Activated T-helper 2 cell treated with anti-CD3 and anti-CD28 coated beads, Interferon-gamma antibody, Interleukin-2, Interleukin-4, amounts not matched to agents 10 μg/mL and 5 μg/mL and 100 μg/mL, durations not matched to agents 14 hours and 24 hours and 36 hours (primary cell): Measurements from ENCODE around the gene LDHA. TPM values are rescaled to one million over a fixed set of nuclear protein-coding genes. Genes with fewer than 3 reads are reported as not detected.
A peak's percentile ranks its signal among the peaks of the same experiment; 100 is the strongest.

Source experiments
- DNase-seq: peaks from one replicate; pipeline ENCODE4 v3.0.0; 2021; ENCODE audit warnings: low spot score
- H3K27ac Mint-ChIP-seq: one replicate; pipeline ENCODE4 v1.8.0; 2021; ENCODE audit warnings: mixed read lengths
- H3K27me3 Mint-ChIP-seq: one replicate; pipeline ENCODE4 v1.8.0; 2021; ENCODE audit warnings: low read depth, mixed read lengths
- H3K36me3 Mint-ChIP-seq: one replicate; pipeline ENCODE4 v1.8.0; 2021; ENCODE audit warnings: low read depth, mixed read lengths
- H3K4me1 Mint-ChIP-seq: one replicate; pipeline ENCODE4 v1.8.0; 2021; ENCODE audit warnings: low read depth, mixed read lengths
- H3K4me3 Mint-ChIP-seq: one replicate; pipeline ENCODE4 v1.8.0; 2021; ENCODE audit warnings: low read depth, mild to moderate bottlenecking, moderate library complexity, mixed read lengths
- H3K9me3 Mint-ChIP-seq: one replicate; pipeline ENCODE4 v1.8.0; 2021; ENCODE audit warnings: mixed read lengths
- intact Hi-C: fragments of 100-400 bp; cut with micrococcal nuclease; formaldehyde crosslinking; loops from one replicate; pipeline ENCODE4 v1.15.1; 2023
- total RNA-seq: library from RNA; stranded (reverse); gene quantifications from 2 replicates; pipeline ENCODE4 v1.2.3, GENCODE V29; 2022

The LDHA gene
- total RNA-seq, result 1,864 and 1,905 TPM in 2 replicates

GRCh38 chr11:18394275-18394927, at the start of gene LDHA:
TSS of gene LDHA (plus strand) at chr11:18394563. CDS start at chr11:18396843, 2,280 bp downstream.
- H3K36me3 Mint-ChIP-seq, result peaks cover 49% of the 10 kb centered on the region
- H3K4me1 Mint-ChIP-seq, result peaks cover 42% of the 10 kb centered on the region
- intact Hi-C loops, result loop anchor here (1.0 kb wide), 2 partner anchors 10 to 132 kb away; partner anchors contain the start of gene TSG101
- peak within 1 kb of the TSS; percentile 95 for H3K27ac Mint-ChIP-seq
- peak; percentile 97 for DNase-seq
- H3K27me3 Mint-ChIP-seq, result no peaks in the 10 kb centered on the region
- H3K9me3 Mint-ChIP-seq, result no peaks in the 10 kb centered on the region
- H3K4me3 Mint-ChIP-seq, result peak within 1 kb of the TSS; percentile 97

GRCh38 chr11:18347471-18348125, 46.8 kb upstream of the LDHA start:
- Mint-ChIP-seq H3K27me3 (no peaks in the 10 kb centered on the region), H3K27ac (no peak overlapping the region), H3K4me1 (peaks cover 2% of the 10 kb centered on the region), H3K9me3 (no peaks in the 10 kb centered on the region), H3K4me3 (no peak overlapping the region), H3K36me3 (peaks cover 56% of the 10 kb centered on the region)
- DNase-seq, result no peak
- intact Hi-C loops, result no loop called here

GRCh38 chr11:18352581-18352980, 41.8 kb upstream of the LDHA start:
- intact Hi-C loops, result no loop called here
- Mint-ChIP-seq H3K36me3 (peaks cover 68% of the 10 kb centered on the region), H3K4me3 (no peak overlapping the region), H3K4me1 (peaks cover 2% of the 10 kb centered on the region), H3K27me3 (no peaks in the 10 kb centered on the region), H3K27ac (no peak overlapping the region), H3K9me3 (no peaks in the 10 kb centered on the region)
- DNase-seq, result no peak

- Mint-ChIP-seq H3K27me3 (no peaks in the 10 kb centered on the region), H3K27ac (no peak overlapping the region), H3K36me3 (peaks cover 61% of the 10 kb centered on the region), H3K4me3 (no peak overlapping the region), H3K4me1 (no peaks in the 10 kb centered on the region), H3K9me3 (no peaks in the 10 kb centered on the region)
- DNase-seq, result no peak
- intact Hi-C loops, result no loop called here
These were observed 35.7 kb upstream of the LDHA start for GRCh38 chr11:18358646-18359045.

GRCh38 chr11:18361154-18361553, 33.2 kb upstream of the LDHA start:
- no peaks in the 10 kb centered on the region for H3K9me3 Mint-ChIP-seq
- no peak overlapping the region for H3K4me3 Mint-ChIP-seq
- H3K27ac Mint-ChIP-seq, result no peak overlapping the region
- no peak for DNase-seq
- H3K4me1 Mint-ChIP-seq, result peaks cover 6% of the 10 kb centered on the region
- intact Hi-C loops, result no loop called here
- peaks cover 61% of the 10 kb centered on the region for H3K36me3 Mint-ChIP-seq
- H3K27me3 Mint-ChIP-seq, result no peaks in the 10 kb centered on the region

- Mint-ChIP-seq H3K4me1 (peaks cover 16% of the 10 kb centered on the region), H3K4me3 (no peak overlapping the region), H3K9me3 (no peaks in the 10 kb centered on the region), H3K27ac (no peak overlapping the region), H3K27me3 (no peaks in the 10 kb centered on the region), H3K36me3 (peaks cover 50% of the 10 kb centered on the region)
- intact Hi-C loops, result no loop called here
- no peak for DNase-seq
These were observed 29.8 kb upstream of the LDHA start for GRCh38 chr11:18364495-18365073.

GRCh38 chr11:18365741-18366140, 28.6 kb upstream of the LDHA start:
- peak overlapping the region; percentile 23 for H3K27ac Mint-ChIP-seq
- H3K4me3 Mint-ChIP-seq, result no peak overlapping the region

GRCh38 chr11:18366286-18366685, 28.1 kb upstream of the LDHA start:
- H3K36me3 Mint-ChIP-seq, result peaks cover 47% of the 10 kb centered on the region
- no peaks in the 10 kb centered on the region for H3K9me3 Mint-ChIP-seq
- H3K27me3 Mint-ChIP-seq, result no peaks in the 10 kb centered on the region
- peak overlapping the region; percentile 64 for H3K27ac Mint-ChIP-seq
- no peak overlapping the region for H3K4me3 Mint-ChIP-seq
- intact Hi-C loops, result no loop called here
- no peak for DNase-seq
- peaks cover 16% of the 10 kb centered on the region for H3K4me1 Mint-ChIP-seq

More at GRCh38 chr11:18365741-18366140, 28.6 kb upstream of the LDHA start:
- no peak for DNase-seq
- Mint-ChIP-seq H3K36me3 (peaks cover 50% of the 10 kb centered on the region), H3K4me1 (peaks cover 16% of the 10 kb centered on the region), H3K27me3 (no peaks in the 10 kb centered on the region), H3K9me3 (no peaks in the 10 kb centered on the region)
- intact Hi-C loops, result no loop called here

- H3K9me3 Mint-ChIP-seq, result no peaks in the 10 kb centered on the region
- no peaks in the 10 kb centered on the region for H3K27me3 Mint-ChIP-seq
- H3K4me3 Mint-ChIP-seq, result no peak overlapping the region
- peaks cover 41% of the 10 kb centered on the region for H3K36me3 Mint-ChIP-seq
- intact Hi-C loops, result no loop called here
- H3K27ac Mint-ChIP-seq, result no peak overlapping the region
- no peak for DNase-seq
- peaks cover 16% of the 10 kb centered on the region for H3K4me1 Mint-ChIP-seq
These were observed 26.9 kb upstream of the LDHA start for GRCh38 chr11:18367431-18367830.

- Mint-ChIP-seq H3K4me1 (peaks cover 16% of the 10 kb centered on the region), H3K27me3 (no peaks in the 10 kb centered on the region), H3K4me3 (no peak overlapping the region), H3K27ac (no peak overlapping the region), H3K9me3 (no peaks in the 10 kb centered on the region), H3K36me3 (peaks cover 40% of the 10 kb centered on the region)
- DNase-seq, result no peak
- intact Hi-C loops, result no loop called here
These were observed 26.1 kb upstream of the LDHA start for GRCh38 chr11:18368221-18368620.

GRCh38 chr11:18369398-18369797, 25.0 kb upstream of the LDHA start:
- no peaks in the 10 kb centered on the region for H3K9me3 Mint-ChIP-seq
- intact Hi-C loops, result no loop called here
- no peak overlapping the region for H3K4me3 Mint-ChIP-seq
- DNase-seq, result no peak
- H3K27ac Mint-ChIP-seq, result no peak overlapping the region
- no peaks in the 10 kb centered on the region for H3K27me3 Mint-ChIP-seq
- H3K4me1 Mint-ChIP-seq, result peaks cover 16% of the 10 kb centered on the region
- peaks cover 32% of the 10 kb centered on the region for H3K36me3 Mint-ChIP-seq

GRCh38 chr11:18371279-18371678, 23.1 kb upstream of the LDHA start:
- intact Hi-C loops, result no loop called here
- H3K9me3 Mint-ChIP-seq, result no peaks in the 10 kb centered on the region
- peaks cover 17% of the 10 kb centered on the region for H3K36me3 Mint-ChIP-seq
- DNase-seq, result no peak
- no peak overlapping the region for H3K27ac Mint-ChIP-seq
- no peaks in the 10 kb centered on the region for H3K27me3 Mint-ChIP-seq
- H3K4me3 Mint-ChIP-seq, result no peak overlapping the region
- H3K4me1 Mint-ChIP-seq, result peaks cover 9% of the 10 kb centered on the region

- no peaks in the 10 kb centered on the region for H3K27me3 Mint-ChIP-seq
- intact Hi-C loops, result no loop called here
- H3K27ac Mint-ChIP-seq, result no peak overlapping the region
- H3K4me3 Mint-ChIP-seq, result no peak overlapping the region
- H3K9me3 Mint-ChIP-seq, result no peaks in the 10 kb centered on the region
- no peak for DNase-seq
- H3K4me1 Mint-ChIP-seq, result peaks cover 12% of the 10 kb centered on the region
- H3K36me3 Mint-ChIP-seq, result peaks cover 9% of the 10 kb centered on the region
These were observed 22.2 kb upstream of the LDHA start for GRCh38 chr11:18372201-18372600.
